Left cardiac atrium (tissue), 4 donors: ENCODE measurements around the gene RCCD1. TPM values are rescaled to one million over a fixed set of nuclear protein-coding genes. Genes with fewer than 3 reads are reported as not detected.
"Not testable (repeated sequence)": the region's sequence is repeated elsewhere in the genome, so short reads cannot be mapped to it uniquely, and the experiment has no call there.

Experiments
- ATAC-seq, 2 donors: fragments of 200-7000 bp; cut with Tn5 transposase; one replicate each; pipeline ENCODE4 v1.9.1; 2020; ENCODE audit warnings: mild to moderate bottlenecking in 2 of 2, moderate library complexity in 2 of 2
- DNase-seq: peaks from one replicate; pipeline ENCODE4 v3.0.0-alpha.2; 2020
- intact Hi-C, 2 donors: fragments of 100-400 bp; cut with DNase I; formaldehyde crosslinking; loops; one replicate each; pipeline versions ENCODE4 v1.14.1 to v1.15.1; 2022 to 2023
- total RNA-seq, 2 donors: library from RNA; stranded (reverse); fragmentation: NEBNext Ultra II Directional; extraction: Animal tissue kit (Norgen Biotek cat#: 25700); gene quantifications; one replicate each; pipeline ENCODE4 v1.2.1, GENCODE V29; 2021
- donor health status: DM: no; HTN: yes; CAD: no.
- donor health status: DM: no; HTN: yes; CAD: no; lungs with severe emphysema.
- donor health status: DM: yes; HTN: yes; CAD: no.
- donor health status: Dilated cardiomyopathy.

RCCD1 gene
- total RNA-seq, 2 donors from 2014 or later: 8.4 to 10.6 TPM

DNA sequence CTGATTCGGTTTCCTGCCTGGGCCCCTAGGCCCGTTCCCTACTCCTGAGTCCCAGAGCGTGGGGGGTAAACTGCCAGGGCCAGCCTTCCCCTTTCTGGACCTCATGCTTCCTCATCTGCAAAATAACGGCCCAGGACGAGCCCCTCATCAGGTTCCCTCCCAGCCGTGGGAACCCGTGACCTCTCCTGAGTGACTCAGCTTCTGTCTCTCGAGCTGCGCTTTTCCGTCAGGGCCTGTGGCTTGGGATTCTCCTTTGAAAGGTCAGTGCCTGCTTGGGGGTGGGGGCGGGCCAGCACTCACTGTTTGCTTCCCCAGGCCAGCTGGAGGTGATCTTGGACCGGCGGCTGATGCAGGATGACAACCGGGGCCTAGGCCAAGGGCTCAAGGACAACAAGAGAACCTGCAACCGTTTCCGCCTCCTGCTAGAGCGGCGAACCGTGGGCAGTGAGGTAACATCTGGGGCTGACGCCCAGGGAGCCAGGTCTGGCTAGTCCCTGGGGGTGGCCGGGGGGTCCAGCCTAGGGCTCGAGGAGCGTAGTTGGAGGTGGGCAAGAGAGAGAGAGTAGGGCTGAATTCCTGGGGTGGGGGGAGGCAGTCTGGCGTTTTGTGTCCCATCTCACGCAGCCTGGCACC, 38.8 kb upstream of the RCCD1 start:
- intact Hi-C loops: no loop called here
- ATAC-seq (peak; percentile 35 to 48), DNase-seq (peak; percentile 60)

DNA sequence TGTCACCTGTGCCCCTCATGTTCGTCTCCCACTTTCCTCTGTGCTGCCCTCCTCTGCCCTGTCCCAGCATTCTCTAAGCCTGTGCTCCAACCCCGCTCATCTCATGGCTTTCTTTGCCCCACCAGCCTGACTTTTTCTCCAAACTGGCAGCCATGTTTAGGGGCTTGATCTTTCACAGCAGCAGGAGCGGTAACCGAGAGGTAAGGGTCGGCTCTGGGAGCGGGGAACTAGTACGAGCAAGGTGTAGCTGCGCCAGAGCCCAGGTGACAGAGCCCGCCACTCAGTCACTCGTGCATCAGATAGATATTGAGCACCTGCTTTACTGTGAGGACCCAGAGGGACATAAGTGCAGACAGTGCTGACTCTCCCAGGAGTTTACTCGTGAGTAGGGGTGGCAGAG, 38.2 kb upstream of the RCCD1 start:
- intact Hi-C loops: no loop called here
- DNase-seq: peak; percentile 3
- no peak for ATAC-seq

DNA sequence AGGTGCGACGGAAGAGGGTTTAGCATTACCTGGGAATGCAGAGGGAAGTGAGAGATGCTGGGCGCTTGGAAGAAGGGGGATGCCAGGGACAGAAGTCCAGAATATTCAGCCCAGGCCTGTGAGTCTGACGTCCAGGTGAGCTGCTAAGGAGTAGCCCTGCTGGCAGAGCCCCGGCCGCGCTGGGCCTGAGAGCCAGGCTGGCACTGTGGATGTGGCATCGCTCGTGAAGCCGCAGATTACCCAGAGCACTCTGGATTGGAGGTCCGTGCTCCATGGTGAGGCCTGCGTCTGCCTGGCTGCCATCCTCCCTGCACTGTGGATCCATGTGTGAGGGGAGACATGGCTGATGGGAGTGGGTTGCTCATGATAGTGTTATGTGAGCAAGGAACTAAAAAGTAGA, 37.1 kb upstream of the RCCD1 start:
- peak; percentile 18 for DNase-seq
- ATAC-seq: no peak
- intact Hi-C loops: no loop called here

DNA sequence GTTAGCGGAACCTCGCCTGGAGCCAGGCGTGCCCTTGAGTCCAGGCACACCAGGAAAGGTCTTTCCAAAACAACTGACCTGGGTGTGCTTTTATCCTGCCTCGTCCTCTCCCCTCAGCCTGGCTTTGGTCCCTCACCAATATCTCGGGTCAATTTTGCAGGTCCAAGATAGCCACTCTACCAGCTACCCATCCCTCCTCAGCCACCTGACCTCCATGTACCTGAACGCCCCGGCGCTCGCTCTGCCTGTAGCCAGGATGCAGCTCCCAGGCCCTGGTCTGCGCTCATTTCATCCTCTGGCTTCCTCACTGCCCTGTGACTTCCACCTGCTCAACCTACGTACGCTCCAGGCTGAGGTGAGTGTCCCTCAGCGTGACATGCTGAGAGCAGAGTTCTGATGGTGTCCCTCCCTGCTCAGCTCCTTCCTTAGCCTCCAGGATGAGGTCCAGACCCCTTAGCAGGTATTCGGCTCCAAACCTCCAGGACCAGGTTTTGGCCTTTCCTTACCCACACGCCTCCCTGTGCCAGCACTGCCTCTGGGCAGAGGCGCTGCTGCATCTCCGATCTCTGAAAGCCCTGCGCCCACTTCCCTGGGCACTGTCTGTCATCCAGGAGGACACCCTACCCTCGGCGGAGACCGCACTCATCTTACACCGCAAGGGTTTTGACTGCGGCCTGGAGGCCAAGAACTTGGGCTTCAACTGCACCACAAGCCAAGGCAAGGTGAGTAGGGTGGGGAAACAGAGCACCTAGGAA, 36.5 kb upstream of the RCCD1 start:
- DNase-seq (peak; percentile 12), ATAC-seq (no peak)

DNA sequence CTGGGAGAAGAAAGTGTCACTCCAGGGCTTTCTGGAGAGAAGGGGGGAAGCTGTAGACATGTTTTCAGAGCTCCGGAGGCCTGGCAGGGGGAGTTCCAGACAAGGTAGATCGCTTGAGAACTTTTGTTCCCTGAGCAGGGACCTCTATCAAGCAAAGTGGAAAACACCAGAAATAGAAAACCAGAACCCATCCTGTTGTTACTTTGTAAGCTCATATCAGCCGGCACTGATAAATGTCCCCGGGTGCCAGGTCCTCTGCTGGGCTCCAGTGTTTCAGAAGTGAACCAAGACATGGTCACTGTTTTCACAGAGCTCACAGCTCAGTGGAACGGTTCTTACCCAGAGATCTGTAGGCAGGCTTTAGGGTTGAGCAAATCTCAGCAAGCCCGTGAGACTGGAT, 35.8 kb upstream of the RCCD1 start:
- intact Hi-C loops: no loop called here
- DNase-seq (peak; percentile 13), ATAC-seq (peak; percentile 13 to 53)

More for the DNA sequence above, 36.5 kb upstream of the RCCD1 start:
- intact Hi-C loops: no loop called here

DNA sequence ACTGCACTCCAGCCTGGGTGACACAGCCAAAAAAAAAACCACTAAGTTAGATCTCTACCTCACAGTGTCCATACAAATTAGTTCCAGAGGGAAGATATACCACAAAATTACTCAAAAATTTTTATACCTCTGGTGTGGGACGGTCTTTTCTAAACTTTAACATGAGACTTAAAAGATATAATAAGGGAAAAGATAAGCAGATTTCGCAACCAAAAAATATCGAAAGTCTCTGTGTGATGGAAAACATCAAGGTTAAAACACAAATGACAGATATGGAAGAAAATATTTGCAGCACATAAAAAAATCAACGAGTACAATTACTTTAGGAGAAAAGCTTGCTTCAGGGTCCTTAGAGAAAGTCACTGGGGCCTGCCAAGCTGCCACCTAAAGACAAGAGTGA, 32.8 kb upstream of the RCCD1 start:
- DNase-seq: no peak
- intact Hi-C loops: no loop called here
- ATAC-seq: no peak

DNA sequence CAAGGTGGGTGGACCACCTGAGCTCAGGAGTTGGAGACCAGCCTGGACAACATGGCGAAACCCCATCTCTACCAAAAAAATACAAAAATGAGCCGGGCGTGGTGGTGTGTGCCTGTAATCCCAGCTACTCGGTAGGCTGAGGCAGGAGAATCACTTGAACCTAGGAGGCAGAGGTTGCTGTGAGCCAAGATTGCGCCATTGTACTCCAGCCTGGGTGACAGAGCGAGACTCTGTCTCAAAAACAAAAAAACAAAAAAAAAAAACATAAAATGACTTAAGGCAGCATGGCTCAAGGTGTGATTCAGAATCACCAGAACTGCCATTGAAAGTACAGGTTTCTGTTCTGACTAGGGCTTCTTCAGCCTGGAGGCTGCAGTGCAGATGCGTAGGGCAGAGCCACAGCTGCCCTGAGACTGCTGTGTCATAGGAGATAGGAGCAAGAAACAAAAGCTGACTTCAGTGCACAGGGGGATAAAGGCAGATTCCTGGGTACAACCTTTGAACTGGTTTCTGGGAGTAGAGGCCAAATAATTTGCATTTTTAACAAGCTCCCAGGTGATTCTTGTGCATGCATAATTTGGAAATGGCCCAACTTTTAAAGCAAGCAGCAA, 31.9 kb upstream of the RCCD1 start:
- DNase-seq: peak; percentile 2
- ATAC-seq, intact Hi-C loops: not testable (repeated sequence)

DNA sequence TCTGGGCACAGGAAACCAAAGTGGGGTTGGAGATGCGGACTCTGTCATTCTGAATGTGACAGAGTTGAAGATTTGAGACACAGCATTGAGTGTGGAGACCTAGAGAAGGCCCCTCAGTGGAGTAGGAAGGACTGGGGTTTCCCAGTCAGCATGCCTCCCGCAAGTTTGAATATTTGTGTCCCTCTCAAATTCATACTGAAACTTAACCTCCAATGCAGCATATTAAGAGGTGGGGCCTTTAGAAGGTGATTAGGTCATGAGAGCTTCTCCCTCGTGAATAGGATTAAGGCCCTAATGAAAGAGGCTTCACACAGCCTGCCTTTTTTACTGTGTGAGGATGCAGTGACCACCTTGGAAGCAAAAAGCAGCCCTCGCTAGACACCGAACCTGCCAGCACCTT, 30.3 kb upstream of the RCCD1 start:
- DNase-seq (no peak), ATAC-seq (no peak)
- intact Hi-C loops: no loop called here

DNA sequence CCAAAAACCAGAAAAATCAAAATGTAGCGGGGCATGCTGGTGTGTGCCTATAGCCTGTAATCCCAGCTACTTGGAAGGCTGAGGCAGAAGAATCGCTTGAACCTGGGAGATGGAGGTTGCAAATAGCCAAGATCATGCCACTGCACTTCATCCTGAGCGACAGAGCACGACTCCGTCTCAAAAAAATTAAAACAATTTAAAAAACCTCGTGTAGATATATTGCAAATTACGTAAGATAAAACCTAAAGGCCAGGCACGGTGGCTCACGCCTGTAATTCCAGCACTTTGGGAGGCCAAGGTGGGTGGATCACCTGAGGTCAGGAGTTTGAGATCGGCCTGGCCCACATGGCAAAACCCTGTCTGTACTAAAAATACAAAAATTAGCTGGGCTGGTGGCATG, 27.9 kb upstream of the RCCD1 start:
- ATAC-seq, intact Hi-C loops, DNase-seq: not testable (repeated sequence)

DNA sequence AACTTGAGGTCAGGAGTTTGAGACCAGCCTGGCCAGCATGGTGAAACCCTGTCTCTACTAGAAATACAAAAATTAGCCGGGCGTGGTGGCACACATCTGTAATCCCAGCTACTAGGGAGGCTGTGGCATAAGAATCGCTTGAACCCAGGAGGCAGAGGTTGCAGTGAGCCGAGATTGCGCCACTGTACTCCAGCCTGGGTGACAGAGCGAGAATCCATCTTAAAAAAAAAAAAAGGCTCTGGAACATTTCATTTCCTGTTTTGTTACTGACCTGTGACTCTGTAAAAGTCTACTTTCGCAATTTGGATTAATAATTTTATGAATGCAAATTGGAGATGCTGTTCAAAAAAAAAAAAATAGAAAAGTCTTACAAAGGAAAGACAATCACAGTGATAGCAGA, 26.6 kb upstream of the RCCD1 start:
- ATAC-seq, DNase-seq, intact Hi-C loops: not testable (repeated sequence)

DNA sequence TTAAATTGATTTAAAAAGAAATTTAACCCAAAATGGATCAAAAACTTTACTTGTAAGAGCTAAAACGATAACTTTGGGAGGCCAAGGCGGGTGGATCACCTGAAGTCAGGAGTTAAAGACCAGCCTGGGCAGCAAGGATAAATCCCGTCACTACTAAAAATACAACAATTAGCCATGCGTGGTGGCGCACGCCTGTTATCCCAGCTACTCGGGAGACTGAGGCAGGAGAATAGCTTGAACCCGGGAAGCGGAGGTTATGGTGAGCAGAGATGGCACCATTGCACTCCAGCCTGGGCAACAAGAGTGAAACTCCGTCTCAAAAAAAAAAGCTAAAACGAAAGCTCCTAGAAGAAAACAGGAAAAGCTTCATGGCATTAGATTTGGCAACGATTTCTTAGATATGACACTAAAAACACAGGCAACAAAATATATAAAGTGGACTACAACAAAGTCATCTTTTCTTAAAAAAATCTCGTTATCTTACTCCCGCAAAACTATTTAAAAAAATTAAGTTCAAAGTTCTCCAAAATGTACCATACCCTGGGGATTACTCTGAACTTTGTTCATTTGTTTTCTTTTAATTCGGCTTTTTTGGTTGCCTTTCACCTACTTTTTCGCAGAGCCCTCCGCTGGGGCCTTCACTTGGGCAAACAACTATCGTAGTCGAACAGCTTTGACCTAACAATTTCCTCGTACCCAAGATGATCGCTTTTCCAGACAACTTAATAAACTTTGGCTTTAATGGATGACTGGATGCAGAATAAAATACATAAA, 25.3 kb upstream of the RCCD1 start:
- DNase-seq (no peak), ATAC-seq (no peak)
- intact Hi-C loops: no loop called here

DNA sequence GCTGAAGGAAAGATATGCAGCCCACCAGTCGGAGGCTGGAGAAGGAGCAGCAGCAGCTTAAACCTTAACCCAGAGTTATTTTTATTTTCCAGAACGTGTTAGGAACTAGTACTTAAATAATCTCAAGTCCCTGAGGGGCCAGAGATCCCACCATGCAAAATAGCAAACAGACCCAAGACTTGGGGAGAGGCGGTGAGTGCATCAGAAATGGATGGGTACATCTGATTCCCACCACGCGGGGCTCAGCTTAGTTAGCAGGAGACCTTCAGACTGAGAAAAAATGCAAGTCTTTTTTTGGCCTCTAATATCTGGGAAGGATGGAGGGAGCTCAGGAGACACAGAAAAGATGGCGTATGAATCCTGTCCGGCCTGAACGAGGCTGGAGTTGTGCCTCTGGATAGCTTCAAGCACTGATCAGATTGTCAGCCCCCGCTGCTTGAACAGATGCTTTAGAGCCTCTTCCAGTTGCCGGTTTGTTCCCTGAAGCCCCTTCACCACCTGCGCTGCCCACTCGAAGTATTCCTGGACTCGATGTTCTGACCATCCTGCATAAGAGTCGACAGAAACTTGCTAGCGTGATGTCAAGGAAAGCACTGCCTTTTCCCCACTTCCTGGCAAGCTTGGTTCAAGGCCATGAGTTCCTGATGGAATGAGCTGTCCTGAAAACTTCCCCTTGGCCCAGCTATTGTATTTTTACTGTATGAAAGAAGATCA, 23.7 kb upstream of the RCCD1 start:
- DNase-seq (no peak), ATAC-seq (no peak)
- intact Hi-C loops: no loop called here

DNA sequence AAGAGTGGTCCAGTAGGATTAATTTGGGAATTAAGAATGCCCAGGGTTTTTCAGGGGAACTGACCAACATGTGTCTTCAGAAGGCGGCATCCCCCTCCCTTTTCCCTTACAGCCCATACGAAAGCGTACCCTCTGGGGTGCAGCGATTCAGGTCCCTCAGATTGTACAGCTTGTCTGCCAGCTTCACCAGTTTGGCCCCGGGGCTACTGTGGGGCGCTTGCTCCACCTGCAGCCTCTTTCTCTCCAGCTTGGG, 23.2 kb upstream of the RCCD1 start:
- DNase-seq: no peak
- intact Hi-C loops: no loop called here
- ATAC-seq: no peak

DNA sequence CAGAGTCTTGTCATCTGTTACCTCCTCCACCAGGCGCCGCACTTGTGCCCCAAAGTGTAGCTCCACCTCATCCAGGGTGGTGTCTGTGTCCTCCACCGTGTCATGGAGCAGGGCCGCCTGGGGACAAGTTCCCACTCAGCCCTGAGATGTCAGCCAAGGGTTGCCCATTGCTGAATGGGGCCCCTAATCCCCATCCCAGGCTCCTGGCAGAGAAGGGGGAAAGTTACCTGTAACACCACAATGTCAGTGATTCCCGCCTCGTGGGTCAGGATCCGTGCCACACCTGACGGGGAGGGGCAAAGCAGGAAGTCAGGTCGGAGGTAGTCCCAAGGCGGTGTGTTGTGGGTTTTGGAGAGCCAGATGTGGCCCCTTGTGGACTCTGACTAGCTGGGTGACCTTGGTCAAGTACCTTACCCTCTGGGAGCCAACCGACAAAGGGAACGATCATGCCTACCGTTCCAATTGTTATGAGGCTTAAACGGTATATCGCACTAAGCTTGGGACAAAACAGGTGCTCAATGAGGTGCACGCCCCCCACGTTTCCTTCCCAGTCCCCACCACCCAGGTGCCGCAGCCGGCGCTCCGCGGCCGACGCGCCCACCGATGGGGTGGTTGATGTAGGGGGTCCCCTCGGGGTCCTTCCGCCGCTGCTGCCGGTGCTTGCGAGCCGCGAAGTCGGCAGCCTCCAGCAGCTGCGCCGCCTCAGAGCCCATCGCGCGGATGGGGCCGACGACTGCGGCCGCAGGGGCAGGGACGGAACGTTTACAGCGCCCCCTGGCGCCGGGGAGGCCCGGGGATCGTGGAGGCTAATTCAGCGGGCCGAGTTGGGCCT, 22.6 kb upstream of the RCCD1 start, which contains the start of gene HDDC3:
HDDC3 (minus strand) TSS at position 722 of the 832 bp plus-strand sequence; CDS start at position 713, 9 bp downstream.
- peak; percentile 62 to 71 for ATAC-seq
- peak; percentile 93 for DNase-seq
- intact Hi-C loops: loop anchor here in 1 of 2 donors (2.0 kb wide), 1 partner anchor 29 kb away; the partner anchor contains the start of gene MAN2A2

DNA sequence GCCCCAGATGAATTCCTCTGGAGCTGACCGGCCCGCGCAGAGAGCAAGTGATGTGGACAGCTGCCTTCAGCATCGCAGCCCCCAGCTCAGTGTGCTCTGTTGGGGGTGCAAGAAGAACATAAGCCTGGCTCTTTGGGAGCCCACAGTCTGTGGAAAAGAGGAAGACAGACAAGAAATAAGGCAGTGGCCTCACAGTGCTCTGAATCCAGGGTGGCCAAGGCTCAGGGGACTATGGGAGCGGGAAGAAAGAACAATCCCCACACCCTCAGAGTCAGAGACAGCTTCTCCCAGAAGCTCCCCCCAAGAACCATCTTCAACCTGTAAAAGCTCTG, 22.1 kb upstream of the RCCD1 start:
- intact Hi-C loops: loop anchor here in 1 of 2 donors (2.0 kb wide), 1 partner anchor 30 kb away; the partner anchor contains the start of gene MAN2A2
- no peak for ATAC-seq
- DNase-seq: no peak

DNA sequence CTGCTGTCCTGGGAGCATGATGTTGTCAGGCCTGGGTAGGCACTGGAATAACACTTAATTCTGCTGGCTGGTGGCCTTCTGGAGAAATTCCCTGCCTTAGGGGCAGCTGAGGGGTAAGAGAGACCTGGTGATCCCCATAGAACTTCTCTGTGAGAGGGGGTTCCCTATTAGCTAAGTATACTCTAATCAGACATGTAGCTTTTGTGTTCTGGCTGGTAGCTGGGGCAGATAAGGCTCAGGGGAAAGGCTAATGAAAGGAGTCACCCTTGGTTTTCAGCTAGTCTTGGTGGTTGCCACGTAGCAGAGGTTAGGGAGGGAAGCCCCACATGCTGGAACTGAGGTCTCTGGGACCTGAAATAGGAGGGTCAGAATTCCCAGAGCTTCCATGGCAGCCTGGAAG, 21.4 kb upstream of the RCCD1 start:
- intact Hi-C loops: loop anchor here in 1 of 2 donors (2.0 kb wide), 1 partner anchor 30 kb away; the partner anchor contains the start of gene MAN2A2
- ATAC-seq (no peak), DNase-seq (no peak)

DNA sequence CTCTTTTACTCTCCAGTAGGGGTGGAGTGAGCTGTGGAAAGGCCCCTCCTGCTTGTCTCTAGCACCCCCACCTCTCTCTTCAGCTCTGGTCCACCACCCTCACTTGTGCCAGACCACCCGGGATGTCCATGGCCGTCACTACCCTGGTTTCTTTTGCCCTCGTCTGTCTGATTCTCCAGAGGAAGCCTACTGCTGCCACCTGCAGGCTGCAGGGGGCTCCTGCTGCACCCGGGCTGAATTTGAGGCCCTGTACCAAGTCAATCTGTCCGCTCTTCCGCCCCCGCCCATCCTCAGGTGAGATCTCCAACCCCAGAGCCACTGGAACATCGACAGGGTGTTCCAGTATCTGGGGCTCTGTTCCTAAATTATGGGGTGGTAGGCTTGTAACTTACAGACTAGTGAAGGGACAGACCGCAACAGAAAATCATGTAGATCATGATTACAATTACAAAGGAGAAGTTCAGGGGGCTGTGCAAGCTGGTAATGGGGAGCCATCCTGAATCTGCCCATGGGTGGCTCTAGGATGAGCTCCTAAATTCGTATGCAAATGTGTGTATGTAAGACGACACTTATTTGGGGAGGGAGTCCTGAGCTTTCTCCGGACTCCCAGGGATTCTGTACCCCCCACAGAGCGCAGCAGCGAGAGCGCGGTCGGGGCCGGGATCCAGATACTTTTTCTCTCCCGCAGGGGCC, 20.3 kb upstream of the RCCD1 start:
- ATAC-seq (peak; percentile 50 to 52), DNase-seq (peak; percentile 90)
- intact Hi-C loops: no loop called here
